Panc1 (cell line): ENCODE data around the gene CCL22. TPM values are rescaled to one million over a fixed set of nuclear protein-coding genes. Genes with fewer than 3 reads are reported as not detected.

ENCODE experiments used
- ATAC-seq: fragments of 200-7000 bp; cut with Tn5 transposase; 2 replicates; pipeline ENCODE4 v1.9.1; 2020; ENCODE audit warnings: mild to moderate bottlenecking, moderate library complexity
- BruUV-seq: library from RNA; stranded (reverse); fragments of 400-500 nt; replicated peaks from 2 replicates; lab custom pipeline; 2021; lab: Mats Ljungman, UMichigan
- CTCF ChIA-PET: fragments of 300-600 bp; sonication (Branson Sonifier 250); formaldehyde crosslinking; loops from one replicate; lab custom pipeline; 2022; ENCODE audit warnings: antibody characterized with exemption; lab: Charles Lee
- POLR2A ChIA-PET: fragments of 300-600 bp; sonication (Branson Sonifier 250); formaldehyde crosslinking; loops from one replicate; lab custom pipeline; 2022; ENCODE audit warnings: antibody characterized with exemption; lab: Charles Lee
- DNase-seq: peaks from one replicate; pipeline ENCODE4 v3.0.0-alpha.2; 2010; ENCODE audit warnings: low read depth, low spot score
- H3K27ac ChIP-seq: 2 replicates; pipeline ENCODE4 v1.5.1; 2011; ENCODE audit warnings: mild to moderate bottlenecking, low read length, inconsistent platforms
- H3K27me3 ChIP-seq: fragments of 200-500 bp; sonication (Bioruptor generic); 2 replicates; pipeline ENCODE4 v1.6.0; 2014; ENCODE audit warnings: low read length, inconsistent platforms; ENCODE audit not compliant: control insufficient read depth, insufficient read depth
- H3K36me3 ChIP-seq: fragments of 200-500 bp; sonication (Bioruptor generic); 2 replicates; pipeline ENCODE4 v1.5.1; 2014; ENCODE audit warnings: inconsistent platforms, mild to moderate bottlenecking, low read length, moderate library complexity; ENCODE audit not compliant: control insufficient read depth, insufficient read depth
- H3K4me1 ChIP-seq: 2 replicates; pipeline ENCODE4 v1.5.1; 2011; ENCODE audit warnings: inconsistent platforms, mild to moderate bottlenecking, low read length, moderate library complexity; ENCODE audit not compliant: control insufficient read depth, insufficient read depth
- H3K4me3 ChIP-seq, 2 experiments: 2 replicates each; pipeline ENCODE4 v1.5.1; 2011 to 2012; ENCODE audit warnings: low read depth in 2 of 2, low read length in 2 of 2, mild to moderate bottlenecking in 2 of 2, inconsistent platforms in 1 of 2, moderate library complexity in 1 of 2
- H3K9me3 ChIP-seq: fragments of 200-500 bp; sonication (Bioruptor generic); 2 replicates; pipeline ENCODE4 v1.5.1; 2014; ENCODE audit warnings: low read depth, mild to moderate bottlenecking, inconsistent platforms, low read length, moderate library complexity; ENCODE audit not compliant: control insufficient read depth, insufficient read depth
- POLR2AphosphoS5 ChIP-seq: IDR thresholded peaks from 2 replicates; pipeline ENCODE4 v1.6.1; 2012; ENCODE audit warnings: mild to moderate bottlenecking, low read depth, low read length, moderate library complexity
- REST ChIP-seq, 2 experiments: IDR thresholded peaks; 2 replicates each; pipeline ENCODE4 v1.6.1; 2011 to 2012; ENCODE audit warnings: low read depth in 2 of 2, control low read depth in 1 of 2, low read length in 1 of 2, mild to moderate bottlenecking in 1 of 2, moderate library complexity in 1 of 2; ENCODE audit not compliant: insufficient read depth in 1 of 2
- SIN3A ChIP-seq: IDR thresholded peaks from 2 replicates; pipeline ENCODE4 v1.6.1; 2012; ENCODE audit warnings: low read depth, mild to moderate bottlenecking, low read length, moderate library complexity, borderline replicate concordance; ENCODE audit not compliant: insufficient read depth
- TCF7L2 ChIP-seq: IDR thresholded peaks from 2 replicates; pipeline ENCODE4 v1.6.1; 2011; ENCODE audit warnings: mild to moderate bottlenecking, low read depth, low read length, inconsistent platforms
- in situ Hi-C: cut with HindIII; loops from 2 replicates; pipeline ENCODE4 v1.10.0; 2016; ENCODE audit warnings: low sequenced_read_pairs, low pct_unique_long_range_greater_than_20kb
- intact Hi-C: fragments of 100-400 bp; cut with micrococcal nuclease; formaldehyde crosslinking; loops from one replicate; pipeline ENCODE4 v1.10.0; 2022; ENCODE audit not compliant: unreplicated experiment
- total RNA-seq: library from RNA; stranded (reverse); gene quantifications from one replicate; pipeline ENCODE4 v1.2.1, GENCODE V29; 2021; ENCODE audit not compliant: unreplicated experiment
- TF ChIP-seq, protein P1 (sequence below): fragments of 450-650 bp; IDR thresholded peaks from 2 replicates; pipeline ENCODE4 v1.5.1; 2017; ENCODE audit warnings: mild to moderate bottlenecking

Gene CCL22
- total RNA-seq, 1 experiment from 2014 or later = 0.39 TPM

- intact Hi-C loops (no loop called here), in situ Hi-C loops (no loop called here)
- Histone ChIP-seq H3K9me3 (0 out of 2 replicates have a peak, but pooled peaks cover 2% of the 10 kb centered on the region), H3K27ac (no peak overlapping the region), H3K27me3 (no peaks in the 10 kb centered on the region), H3K4me1 (no peaks in the 10 kb centered on the region), H3K4me3 (no peak overlapping the region), H3K36me3 (no peaks in the 10 kb centered on the region)
- ChIA-PET CTCF (no interaction called here), POLR2A (no interaction called here)
- DNase-seq = no peak
- no peak for ATAC-seq
- no TSS peak for BruUV-seq
- TF ChIP-seq SIN3A (no peak), POLR2AphosphoS5 (no peak), REST (IDR thresholded peaks at IDR 0.05; ENCODE audit: insufficient read depth in 1 of 2, low read depth in 2 of 2, low read length in 1 of 2) (no peak), TCF7L2 (no peak)
- TF ChIP-seq, protein P1, sequence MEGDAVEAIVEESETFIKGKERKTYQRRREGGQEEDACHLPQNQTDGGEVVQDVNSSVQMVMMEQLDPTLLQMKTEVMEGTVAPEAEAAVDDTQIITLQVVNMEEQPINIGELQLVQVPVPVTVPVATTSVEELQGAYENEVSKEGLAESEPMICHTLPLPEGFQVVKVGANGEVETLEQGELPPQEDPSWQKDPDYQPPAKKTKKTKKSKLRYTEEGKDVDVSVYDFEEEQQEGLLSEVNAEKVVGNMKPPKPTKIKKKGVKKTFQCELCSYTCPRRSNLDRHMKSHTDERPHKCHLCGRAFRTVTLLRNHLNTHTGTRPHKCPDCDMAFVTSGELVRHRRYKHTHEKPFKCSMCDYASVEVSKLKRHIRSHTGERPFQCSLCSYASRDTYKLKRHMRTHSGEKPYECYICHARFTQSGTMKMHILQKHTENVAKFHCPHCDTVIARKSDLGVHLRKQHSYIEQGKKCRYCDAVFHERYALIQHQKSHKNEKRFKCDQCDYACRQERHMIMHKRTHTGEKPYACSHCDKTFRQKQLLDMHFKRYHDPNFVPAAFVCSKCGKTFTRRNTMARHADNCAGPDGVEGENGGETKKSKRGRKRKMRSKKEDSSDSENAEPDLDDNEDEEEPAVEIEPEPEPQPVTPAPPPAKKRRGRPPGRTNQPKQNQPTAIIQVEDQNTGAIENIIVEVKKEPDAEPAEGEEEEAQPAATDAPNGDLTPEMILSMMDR = no peak
These were observed 23.2 kb upstream of the CCL22 start for GRCh38 chr16:57335366-57335765.

DNA sequence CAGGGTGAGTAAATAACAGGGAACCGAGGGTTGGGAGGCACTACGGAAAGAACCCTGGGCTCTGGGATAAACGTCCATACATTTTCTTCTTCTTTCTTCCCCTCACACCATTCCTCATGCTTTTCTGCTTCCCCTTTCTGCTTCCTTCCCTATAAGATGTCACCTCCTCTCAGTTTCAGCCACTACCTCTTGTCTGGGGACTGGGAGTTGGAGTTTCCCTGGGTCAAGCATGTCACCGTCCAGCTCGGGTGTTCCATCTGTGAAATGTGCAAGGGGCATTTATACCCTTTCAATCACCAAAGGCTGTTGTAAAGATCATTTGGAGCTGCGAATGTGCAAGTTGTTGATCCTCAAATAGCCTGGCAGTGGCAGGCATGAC lies 17.5 kb upstream of the CCL22 start:
- ChIA-PET CTCF (no interaction called here), POLR2A (no interaction called here)
- Histone ChIP-seq H3K27ac (no peak overlapping the region), H3K9me3 (0 out of 2 replicates have a peak, but pooled peaks cover 2% of the 10 kb centered on the region), H3K27me3 (no peaks in the 10 kb centered on the region), H3K4me3 (no peak overlapping the region), H3K4me1 (no peaks in the 10 kb centered on the region), H3K36me3 (no peaks in the 10 kb centered on the region)
- in situ Hi-C loops = no loop called here
- TF ChIP-seq, protein P1 = no peak
- TF ChIP-seq POLR2AphosphoS5 (no peak), TCF7L2 (no peak), REST (IDR thresholded peaks at IDR 0.05; ENCODE audit: insufficient read depth in 1 of 2, low read depth in 2 of 2, low read length in 1 of 2) (no peak), SIN3A (no peak)
- BruUV-seq = no TSS peak
- intact Hi-C loops = no loop called here
- no peak for ATAC-seq
- no peak for DNase-seq
